Omental fat pad (tissue), 4 donors: Measurements from ENCODE around the gene HSPG2. TPM values are rescaled to one million over a fixed set of nuclear protein-coding genes. Genes with fewer than 3 reads are reported as not detected.

Experiments used
- ATAC-seq: fragments of 150-250 bp; one replicate; pipeline ENCODE4 v1.9.1; 2016; ENCODE audit warnings: mild to moderate bottlenecking, moderate library complexity; ENCODE audit not compliant: low FRiP score
- DNase-seq: peaks from one replicate; pipeline ENCODE4 v3.0.0-alpha.2; 2019; ENCODE audit warnings: low spot score
- total RNA-seq, 4 donors: library from RNA; depleted of rRNA; stranded (reverse); fragments of >200 nt; gene quantifications; one replicate each; pipeline ENCODE4 v1.1.0, GENCODE V29; 2016
- TF ChIP-seq, protein P1 (sequence below), 3 donors: fragments of 450-650 bp; IDR thresholded peaks; one replicate each; pipeline ENCODE4 v1.5.1; 2016 to 2017; ENCODE audit warnings: antibody characterized with exemption in 3 of 3, mild to moderate bottlenecking in 3 of 3, moderate library complexity in 2 of 3

Gene HSPG2
- total RNA-seq, 4 donors from 2014 or later = 66.0 to 496 (median 198) TPM

DNA sequence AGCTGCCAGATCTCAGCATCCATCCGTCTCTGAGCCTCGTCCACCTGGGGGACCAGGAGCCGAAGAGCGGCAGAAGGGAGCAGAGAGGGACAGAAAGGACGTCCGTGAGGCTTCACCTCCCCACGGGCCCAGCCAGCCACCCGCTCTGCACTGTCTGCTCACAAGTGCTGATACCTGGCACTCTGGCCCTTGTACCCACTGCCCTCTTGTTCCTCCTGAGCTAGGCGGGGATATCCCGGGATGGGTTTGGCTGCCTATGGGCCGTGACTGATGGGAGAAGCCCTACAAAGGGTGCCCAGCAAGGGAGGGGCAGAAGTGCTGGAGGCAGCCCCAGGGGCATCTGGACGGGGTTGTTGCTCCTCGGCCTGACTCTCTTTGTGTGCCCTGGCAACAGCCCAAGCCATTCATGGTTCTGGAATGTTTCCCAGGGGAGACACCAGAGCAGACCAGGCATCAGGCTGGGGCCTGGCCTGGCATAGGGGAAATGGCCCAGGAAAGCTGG is 67.4 kb downstream of the HSPG2 start:
- TF ChIP-seq, protein P1, sequence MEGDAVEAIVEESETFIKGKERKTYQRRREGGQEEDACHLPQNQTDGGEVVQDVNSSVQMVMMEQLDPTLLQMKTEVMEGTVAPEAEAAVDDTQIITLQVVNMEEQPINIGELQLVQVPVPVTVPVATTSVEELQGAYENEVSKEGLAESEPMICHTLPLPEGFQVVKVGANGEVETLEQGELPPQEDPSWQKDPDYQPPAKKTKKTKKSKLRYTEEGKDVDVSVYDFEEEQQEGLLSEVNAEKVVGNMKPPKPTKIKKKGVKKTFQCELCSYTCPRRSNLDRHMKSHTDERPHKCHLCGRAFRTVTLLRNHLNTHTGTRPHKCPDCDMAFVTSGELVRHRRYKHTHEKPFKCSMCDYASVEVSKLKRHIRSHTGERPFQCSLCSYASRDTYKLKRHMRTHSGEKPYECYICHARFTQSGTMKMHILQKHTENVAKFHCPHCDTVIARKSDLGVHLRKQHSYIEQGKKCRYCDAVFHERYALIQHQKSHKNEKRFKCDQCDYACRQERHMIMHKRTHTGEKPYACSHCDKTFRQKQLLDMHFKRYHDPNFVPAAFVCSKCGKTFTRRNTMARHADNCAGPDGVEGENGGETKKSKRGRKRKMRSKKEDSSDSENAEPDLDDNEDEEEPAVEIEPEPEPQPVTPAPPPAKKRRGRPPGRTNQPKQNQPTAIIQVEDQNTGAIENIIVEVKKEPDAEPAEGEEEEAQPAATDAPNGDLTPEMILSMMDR (IDR thresholded peaks at IDR 0.05) = no peak
- peak; percentile 66 for DNase-seq
- peak; percentile 70 for ATAC-seq

GRCh38 chr1:21868941-21869454 is 68.1 kb downstream of the HSPG2 start:
- DNase-seq (no peak), ATAC-seq (no peak)
- TF ChIP-seq, protein P1 (IDR thresholded peaks at IDR 0.05) = no peak

DNA sequence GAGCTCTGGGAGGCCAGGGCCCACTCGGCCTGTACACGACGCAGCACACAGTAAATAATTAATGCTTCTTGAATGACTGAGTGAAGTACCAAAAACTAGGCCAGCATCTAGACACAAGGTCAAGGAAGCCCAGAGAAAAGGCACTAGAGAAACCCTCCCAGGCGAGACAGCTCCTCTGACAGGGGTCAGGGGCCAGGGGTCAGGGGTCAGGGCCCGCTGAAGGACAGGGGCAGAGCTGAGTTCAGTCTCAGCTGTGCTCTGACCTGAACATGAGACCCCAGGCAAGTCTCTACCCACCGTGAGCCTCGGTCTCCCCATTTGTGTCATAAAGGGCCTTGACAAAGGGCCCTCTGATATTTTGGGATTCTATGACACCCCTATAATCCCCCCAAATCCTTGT is 68.6 kb downstream of the HSPG2 start:
- no peak for ATAC-seq
- TF ChIP-seq, protein P1 (IDR thresholded peaks at IDR 0.05) = no peak
- DNase-seq = no peak

- TF ChIP-seq, protein P1 (IDR thresholded peaks at IDR 0.05) = no peak
- no peak for ATAC-seq
Measured at GRCh38 chr1:21867451-21867996, 69.6 kb downstream of the HSPG2 start.

GRCh38 chr1:21866707-21867043 is 70.4 kb downstream of the HSPG2 start:
- TF ChIP-seq, protein P1 (IDR thresholded peaks at IDR 0.05) = no peak
- DNase-seq = no peak
- no peak for ATAC-seq

More at GRCh38 chr1:21867451-21867996, 69.6 kb downstream of the HSPG2 start:
- DNase-seq = no peak

DNA sequence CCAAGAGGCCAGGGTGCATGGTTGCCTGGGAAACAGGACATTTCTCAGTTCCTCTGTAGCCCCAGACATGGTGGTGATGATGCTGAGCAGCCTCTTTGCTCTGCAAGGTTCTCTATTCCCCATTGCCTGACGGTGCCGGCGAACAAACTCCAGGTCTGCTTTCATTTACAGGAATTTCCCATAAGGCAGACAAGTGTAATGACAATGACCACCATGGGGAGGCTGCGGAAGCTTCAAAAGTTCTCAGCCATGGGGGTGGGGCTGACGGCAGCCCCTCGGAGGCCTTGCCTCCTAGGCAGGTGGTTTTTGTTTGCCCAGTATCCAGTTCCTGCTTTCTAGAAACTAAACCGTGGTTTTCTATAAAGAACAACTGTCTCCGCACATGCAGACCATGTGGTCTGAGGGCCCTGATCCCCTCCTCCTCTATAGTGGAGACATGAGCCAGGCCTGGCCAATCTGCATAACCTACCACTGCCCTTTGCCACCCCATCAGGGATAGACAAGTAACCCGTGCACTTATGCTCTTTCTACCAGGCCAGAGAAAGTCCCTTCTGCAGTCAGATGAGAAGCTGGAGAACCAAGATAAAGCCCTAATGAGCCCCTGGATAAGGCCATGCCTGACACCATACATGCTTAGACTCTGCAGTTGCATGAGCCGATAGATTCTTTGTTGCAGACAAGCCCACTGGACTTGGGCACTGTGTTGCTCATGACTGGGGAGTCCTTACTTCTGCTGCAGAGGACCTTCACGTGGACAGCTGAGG is 71.0 kb downstream of the HSPG2 start:
- DNase-seq (no peak), ATAC-seq (no peak)
- TF ChIP-seq, protein P1 (IDR thresholded peaks at IDR 0.05) = no peak

- TF ChIP-seq, protein P1 (IDR thresholded peaks at IDR 0.05) = no peak
- ATAC-seq = no peak
- no peak for DNase-seq
Measured at GRCh38 chr1:21865609-21865942, 71.5 kb downstream of the HSPG2 start.
